Activated CD4-positive, alpha-beta T cell treated with anti-CD3 and anti-CD28 coated beads, Interleukin-10, Interleukin-2, amounts not matched to agents 100 ng/mL and 50 ng/mL, durations not matched to agents 16 hours and 8 hours (primary cell): Measurements from ENCODE around the gene ARPC1A.
"Not testable (repeated sequence)": the region's sequence is repeated elsewhere in the genome, so short reads cannot be mapped to it uniquely, and the experiment has no call there.

ENCODE experiments used
- DNase-seq: peaks from one replicate; pipeline ENCODE4 v3.0.0-alpha.2; 2020

The ARPC1A gene

GRCh38 chr7:99325592-99326407 lies at the start of gene ARPC1A:
Gene ARPC1A, plus strand, starts transcription at chr7:99325898. Its CDS starts 7,456 bp downstream, at chr7:99333354.
- DNase-seq: peak; percentile 94

GRCh38 chr7:99278180-99278579 lies 47.5 kb upstream of the ARPC1A start:
- no peak for DNase-seq

GRCh38 chr7:99284165-99284564 lies 41.5 kb upstream of the ARPC1A start:
- not testable (repeated sequence) for DNase-seq

GRCh38 chr7:99287779-99288534 lies 37.7 kb upstream of the ARPC1A start:
- no peak for DNase-seq

GRCh38 chr7:99289185-99289584 lies 36.5 kb upstream of the ARPC1A start:
- DNase-seq: no peak

- not testable (repeated sequence) for DNase-seq
These were observed 35.5 kb upstream of the ARPC1A start for GRCh38 chr7:99290148-99290547.

- no peak for DNase-seq
These were observed 34.6 kb upstream of the ARPC1A start for GRCh38 chr7:99290980-99291607.

GRCh38 chr7:99292127-99292526 lies 33.6 kb upstream of the ARPC1A start:
- no peak for DNase-seq

GRCh38 chr7:99293167-99293566 lies 32.5 kb upstream of the ARPC1A start:
- DNase-seq: no peak

GRCh38 chr7:99293650-99294049 lies 32.0 kb upstream of the ARPC1A start:
- DNase-seq: no peak

GRCh38 chr7:99296471-99296870 lies 29.2 kb upstream of the ARPC1A start:
- DNase-seq: no peak

GRCh38 chr7:99301496-99301895 lies 24.2 kb upstream of the ARPC1A start:
- DNase-seq: no peak

- DNase-seq: no peak
These were observed 20.0 kb upstream of the ARPC1A start for GRCh38 chr7:99305473-99306260.

- no peak for DNase-seq
These were observed 17.1 kb upstream of the ARPC1A start for GRCh38 chr7:99308461-99309074.

GRCh38 chr7:99309111-99309510 lies 16.6 kb upstream of the ARPC1A start:
- no peak for DNase-seq

- DNase-seq: no peak
These were observed 15.7 kb upstream of the ARPC1A start for GRCh38 chr7:99310004-99310403.

GRCh38 chr7:99311702-99312101 lies 14.0 kb upstream of the ARPC1A start:
- no peak for DNase-seq

- peak; percentile 78 for DNase-seq
These were observed 13.1 kb upstream of the ARPC1A start for GRCh38 chr7:99312316-99313203.

- DNase-seq: no peak
These were observed 12.5 kb upstream of the ARPC1A start for GRCh38 chr7:99313204-99313573.

GRCh38 chr7:99314504-99314903 lies 11.2 kb upstream of the ARPC1A start:
- peak; percentile 85 for DNase-seq

- DNase-seq: no peak
These were observed 5.3 kb upstream of the ARPC1A start for GRCh38 chr7:99320371-99320770.
